HepG2 (cell line): ENCODE results near the gene SPAG8. TPM values are rescaled to one million over a fixed set of nuclear protein-coding genes. Genes with fewer than 3 reads are reported as not detected.

Experiments used
- AGO1 ChIP-seq: fragments of 200-400 bp; formaldehyde crosslinking; IDR thresholded peaks from 2 replicates; pipeline ENCODE4 v1.6.1; 2017; ENCODE audit warnings: mild to moderate bottlenecking, low read depth, low read length, moderate library complexity; ENCODE audit not compliant: poor library complexity, severe bottlenecking
- AKAP8 ChIP-seq: sonication (generic); formaldehyde crosslinking; IDR thresholded peaks from 2 replicates; pipeline ENCODE4 v1.5.1; 2020; ENCODE audit warnings: mild to moderate bottlenecking, missing genetic modification reagents
- CEBPZ ChIP-seq: IDR thresholded peaks from 2 replicates; pipeline ENCODE4 v1.6.1; 2012; ENCODE audit warnings: low read length, improper control_type of control experiment
- NRL ChIP-seq: sonication (generic); formaldehyde crosslinking; IDR thresholded peaks from 2 replicates; pipeline ENCODE4 v1.5.0; 2020; ENCODE audit warnings: missing genetic modification reagents, mild to moderate bottlenecking, moderate library complexity, borderline replicate concordance
- ZNF12 ChIP-seq: sonication (generic); formaldehyde crosslinking; IDR thresholded peaks from 2 replicates; pipeline ENCODE4 v1.5.0; 2020; ENCODE audit warnings: missing genetic modification reagents
- ZNF282 ChIP-seq: fragments of 450-650 bp; IDR thresholded peaks from 2 replicates; pipeline ENCODE4 v1.6.1; 2018; ENCODE audit not compliant: partially characterized antibody
- ZNF460 ChIP-seq: sonication (generic); formaldehyde crosslinking; IDR thresholded peaks from 2 replicates; pipeline ENCODE4 v1.5.1; 2020; ENCODE audit warnings: missing genetic modification reagents, mild to moderate bottlenecking, borderline replicate concordance
- ZNF556 ChIP-seq: sonication (generic); formaldehyde crosslinking; IDR thresholded peaks from 2 replicates; pipeline ENCODE4 v1.4.0; 2020; ENCODE audit warnings: mild to moderate bottlenecking, missing genetic modification reagents, borderline replicate concordance
- ZNF562 ChIP-seq: sonication (generic); formaldehyde crosslinking; IDR thresholded peaks from 2 replicates; pipeline ENCODE4 v1.8.0; 2022; ENCODE audit warnings: missing genetic modification reagents, borderline replicate concordance
- ZXDC ChIP-seq: sonication (generic); formaldehyde crosslinking; IDR thresholded peaks from 2 replicates; pipeline ENCODE4 v1.5.0; 2020; ENCODE audit warnings: mild to moderate bottlenecking, missing genetic modification reagents
- polyA plus RNA-seq, 8 experiments: library from polyadenylated mRNA; depleted of rRNA in 3 of 8; stranded (reverse) in 7 of 8; unstranded in 1 of 8; fragments of >200 nt; fragmentation: Illumina TruSeq in 4 of 8; extraction: Trizol in 4 of 8; gene quantifications; 2 replicates each; pipeline versions ENCODE4 v1.2.1 to v1.2.3, GENCODE V29; 2011 to 2016; ENCODE audit warnings: low read depth in 4 of 8, missing spikeins in 1 of 8, mixed read lengths in 1 of 8; ENCODE audit not compliant: insufficient read depth in 1 of 8
- total RNA-seq, 5 experiments: library from RNA; depleted of rRNA; stranded (reverse); fragments of >200 nt; fragmentation: Illumina TruSeq; extraction: Trizol; gene quantifications; 2 replicates each; pipeline ENCODE4 v1.2.3, GENCODE V29; 2016; ENCODE audit warnings: low read depth in 1 of 5
- TF ChIP-seq, protein P1 (sequence below): sonication (generic); formaldehyde crosslinking; IDR thresholded peaks from 2 replicates; pipeline ENCODE4 v1.4.0; 2020; ENCODE audit warnings: mild to moderate bottlenecking, missing genetic modification reagents
- TF ChIP-seq, protein P2 (sequence below): sonication (generic); formaldehyde crosslinking; conservative IDR thresholded peaks from 2 replicates; pipeline ENCODE4 v1.4.0; 2020; ENCODE audit warnings: missing genetic modification reagents
- TF ChIP-seq, protein P3 (sequence below): sonication (generic); formaldehyde crosslinking; IDR thresholded peaks from 2 replicates; pipeline ENCODE4 v1.9.0; 2021; ENCODE audit warnings: missing genetic modification reagents, mild to moderate bottlenecking, borderline replicate concordance

SPAG8 gene
- total and polyA plus RNA-seq, 2 of the 13 experiments (the other 11 are each of a cell fraction or from before 2014, with no cell fraction given), result 0.18 to 0.27 TPM

GRCh38 chr9:35814841-35815543, 2.9 kb upstream of the SPAG8 start, which contains the start of gene HINT2 (continued):
- TF ChIP-seq ZNF556 (CRISPR knock-in tag) (no peak), AKAP8 (CRISPR knock-in tag) (peak; percentile 83; the same call in 1 of the 2 replicates), ZNF562 (CRISPR knock-in tag) (no peak; the same call in 1 of the 2 replicates), ZXDC (CRISPR knock-in tag) (0 out of 2 replicates have a peak, but pooled peaks have one; percentile 33), ZNF460 (CRISPR knock-in tag) (no peak), AGO1 (no peak), ZNF12 (CRISPR knock-in tag) (no peak), CEBPZ (peak; percentile 38; the same call in 1 of the 2 replicates), NRL (CRISPR knock-in tag) (peak; percentile 94), ZNF282 (no peak)
- TF ChIP-seq, protein P1, sequence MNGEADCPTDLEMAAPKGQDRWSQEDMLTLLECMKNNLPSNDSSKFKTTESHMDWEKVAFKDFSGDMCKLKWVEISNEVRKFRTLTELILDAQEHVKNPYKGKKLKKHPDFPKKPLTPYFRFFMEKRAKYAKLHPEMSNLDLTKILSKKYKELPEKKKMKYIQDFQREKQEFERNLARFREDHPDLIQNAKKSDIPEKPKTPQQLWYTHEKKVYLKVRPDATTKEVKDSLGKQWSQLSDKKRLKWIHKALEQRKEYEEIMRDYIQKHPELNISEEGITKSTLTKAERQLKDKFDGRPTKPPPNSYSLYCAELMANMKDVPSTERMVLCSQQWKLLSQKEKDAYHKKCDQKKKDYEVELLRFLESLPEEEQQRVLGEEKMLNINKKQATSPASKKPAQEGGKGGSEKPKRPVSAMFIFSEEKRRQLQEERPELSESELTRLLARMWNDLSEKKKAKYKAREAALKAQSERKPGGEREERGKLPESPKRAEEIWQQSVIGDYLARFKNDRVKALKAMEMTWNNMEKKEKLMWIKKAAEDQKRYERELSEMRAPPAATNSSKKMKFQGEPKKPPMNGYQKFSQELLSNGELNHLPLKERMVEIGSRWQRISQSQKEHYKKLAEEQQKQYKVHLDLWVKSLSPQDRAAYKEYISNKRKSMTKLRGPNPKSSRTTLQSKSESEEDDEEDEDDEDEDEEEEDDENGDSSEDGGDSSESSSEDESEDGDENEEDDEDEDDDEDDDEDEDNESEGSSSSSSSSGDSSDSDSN (CRISPR knock-in tag), result peak; percentile 81
- TF ChIP-seq, protein P2, sequence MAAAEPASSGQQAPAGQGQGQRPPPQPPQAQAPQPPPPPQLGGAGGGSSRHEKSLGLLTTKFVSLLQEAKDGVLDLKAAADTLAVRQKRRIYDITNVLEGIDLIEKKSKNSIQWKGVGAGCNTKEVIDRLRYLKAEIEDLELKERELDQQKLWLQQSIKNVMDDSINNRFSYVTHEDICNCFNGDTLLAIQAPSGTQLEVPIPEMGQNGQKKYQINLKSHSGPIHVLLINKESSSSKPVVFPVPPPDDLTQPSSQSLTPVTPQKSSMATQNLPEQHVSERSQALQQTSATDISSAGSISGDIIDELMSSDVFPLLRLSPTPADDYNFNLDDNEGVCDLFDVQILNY (CRISPR knock-in tag), result no peak; the same call in 1 of the 2 replicates
- TF ChIP-seq, protein P3, sequence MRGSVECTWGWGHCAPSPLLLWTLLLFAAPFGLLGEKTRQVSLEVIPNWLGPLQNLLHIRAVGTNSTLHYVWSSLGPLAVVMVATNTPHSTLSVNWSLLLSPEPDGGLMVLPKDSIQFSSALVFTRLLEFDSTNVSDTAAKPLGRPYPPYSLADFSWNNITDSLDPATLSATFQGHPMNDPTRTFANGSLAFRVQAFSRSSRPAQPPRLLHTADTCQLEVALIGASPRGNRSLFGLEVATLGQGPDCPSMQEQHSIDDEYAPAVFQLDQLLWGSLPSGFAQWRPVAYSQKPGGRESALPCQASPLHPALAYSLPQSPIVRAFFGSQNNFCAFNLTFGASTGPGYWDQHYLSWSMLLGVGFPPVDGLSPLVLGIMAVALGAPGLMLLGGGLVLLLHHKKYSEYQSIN (CRISPR knock-in tag), result no peak
